ENCODE results near the gene ABHD17C.

DNA sequence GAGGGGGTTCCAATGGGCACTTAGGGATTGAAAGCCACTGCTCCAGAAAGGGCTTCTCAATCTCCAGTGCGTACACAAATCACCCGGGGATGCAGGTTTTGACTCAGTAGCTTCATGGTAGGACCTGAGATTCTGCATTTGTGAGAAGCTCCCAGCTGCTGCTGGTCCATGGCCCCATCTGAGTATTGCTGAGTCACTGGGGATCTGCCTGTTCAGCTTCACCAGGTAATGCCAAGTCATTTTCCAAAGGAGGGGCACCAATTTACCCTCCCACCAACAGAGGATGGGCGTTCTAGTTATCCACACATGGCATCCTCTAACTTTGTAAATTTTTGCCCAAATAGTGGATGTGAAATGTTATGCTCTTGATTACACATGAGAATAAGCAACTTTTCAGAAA is 71.2 kb downstream of the ABHD17C start:
- no peak for TF ChIP-seq POLR2A (IDR thresholded peaks at IDR 0.05)
- TF ChIP-seq, protein P1, sequence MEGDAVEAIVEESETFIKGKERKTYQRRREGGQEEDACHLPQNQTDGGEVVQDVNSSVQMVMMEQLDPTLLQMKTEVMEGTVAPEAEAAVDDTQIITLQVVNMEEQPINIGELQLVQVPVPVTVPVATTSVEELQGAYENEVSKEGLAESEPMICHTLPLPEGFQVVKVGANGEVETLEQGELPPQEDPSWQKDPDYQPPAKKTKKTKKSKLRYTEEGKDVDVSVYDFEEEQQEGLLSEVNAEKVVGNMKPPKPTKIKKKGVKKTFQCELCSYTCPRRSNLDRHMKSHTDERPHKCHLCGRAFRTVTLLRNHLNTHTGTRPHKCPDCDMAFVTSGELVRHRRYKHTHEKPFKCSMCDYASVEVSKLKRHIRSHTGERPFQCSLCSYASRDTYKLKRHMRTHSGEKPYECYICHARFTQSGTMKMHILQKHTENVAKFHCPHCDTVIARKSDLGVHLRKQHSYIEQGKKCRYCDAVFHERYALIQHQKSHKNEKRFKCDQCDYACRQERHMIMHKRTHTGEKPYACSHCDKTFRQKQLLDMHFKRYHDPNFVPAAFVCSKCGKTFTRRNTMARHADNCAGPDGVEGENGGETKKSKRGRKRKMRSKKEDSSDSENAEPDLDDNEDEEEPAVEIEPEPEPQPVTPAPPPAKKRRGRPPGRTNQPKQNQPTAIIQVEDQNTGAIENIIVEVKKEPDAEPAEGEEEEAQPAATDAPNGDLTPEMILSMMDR (IDR thresholded peaks at IDR 0.05), result no peak
